Esophagus muscularis mucosa (tissue), 4 donors: ENCODE results near the gene MOB3B. TPM values are rescaled to one million over a fixed set of nuclear protein-coding genes. Genes with fewer than 3 reads are reported as not detected.
"Not testable (repeated sequence)": the region's sequence is repeated elsewhere in the genome, so short reads cannot be mapped to it uniquely, and the experiment has no call there.

ENCODE experiments used
- DNase-seq: peaks from one replicate; pipeline ENCODE4 v3.0.0-alpha.2; 2017; ENCODE audit errors: extremely low spot score
- H3K27ac ChIP-seq, 4 donors: fragments of 200-600 bp; sonication (generic); replicated peaks in 1 of 4; 1 replicate in 3 of 4; 2 replicates in 1 of 4; pipeline ENCODE4 v1.5.1; 2016 to 2019; ENCODE audit warnings: mild to moderate bottlenecking in 1 of 4
- H3K27me3 ChIP-seq, 4 donors: fragments of 200-600 bp; sonication (generic); one replicate each; pipeline versions ENCODE4 v1.5.1 to v1.6.0; 2016 to 2019
- H3K36me3 ChIP-seq, 4 donors: fragments of 200-600 bp; sonication (generic); one replicate each; pipeline ENCODE4 v1.5.1; 2016 to 2019
- H3K4me1 ChIP-seq, 4 donors: fragments of 200-600 bp; sonication (generic); one replicate each; pipeline ENCODE4 v1.5.1; 2016 to 2019
- H3K4me3 ChIP-seq, 4 donors: fragments of 200-600 bp; sonication (generic); 1 replicate in 2 of 4; 2 replicates in 2 of 4; pipeline ENCODE4 v1.5.1; 2016 to 2019; ENCODE audit warnings: mild to moderate bottlenecking in 4 of 4, moderate library complexity in 1 of 4
- H3K9me3 ChIP-seq, 4 donors: fragments of 200-600 bp; sonication (generic); 1 replicate in 3 of 4; 2 replicates in 1 of 4; pipeline ENCODE4 v1.5.1; 2016 to 2019
- CTCF ChIP-seq, 3 experiments: fragments of 200-600 bp in 2 of 3; fragments of 450-650 bp in 1 of 3; sonication (generic) in 2 of 3; IDR thresholded peaks; one replicate each; pipeline ENCODE4 v1.5.1; 2017 to 2019; ENCODE audit warnings: antibody characterized with exemption in 3 of 3, mild to moderate bottlenecking in 2 of 3, moderate library complexity in 1 of 3
- EP300 ChIP-seq: sonication (generic); formaldehyde crosslinking; IDR thresholded peaks from one replicate; pipeline ENCODE4 v1.6.1; 2017; ENCODE audit warnings: antibody characterized with exemption
- POLR2A ChIP-seq: fragments of 450-650 bp; IDR thresholded peaks from one replicate; pipeline ENCODE4 v1.6.1; 2017; ENCODE audit warnings: antibody characterized with exemption, moderate library complexity, mild to moderate bottlenecking, low read depth
- POLR2AphosphoS5 ChIP-seq, 2 donors: sonication (generic); formaldehyde crosslinking; IDR thresholded peaks; one replicate each; pipeline ENCODE4 v1.6.1; 2017; ENCODE audit warnings: antibody characterized with exemption in 2 of 2
- WGBS: methylation state at CpG from one replicate; pipeline ENCODE4 v1.1.5; 2018; 5-methylcytosine and 5-hydroxymethylcytosine counted together
- intact Hi-C: fragments of 100-400 bp; cut with DNase I; formaldehyde crosslinking; loops from one replicate; pipeline ENCODE4 v1.15.1; 2023
- total RNA-seq, 4 donors: library from RNA; depleted of rRNA; stranded (reverse); fragments of >200 nt; gene quantifications; one replicate each; pipeline versions ENCODE4 v1.1.0 to v1.2.1, GENCODE V29; 2016

The MOB3B gene
- total RNA-seq, 4 donors from 2014 or later, result 7.6 to 11.6 (median 9.5) TPM

- Histone ChIP-seq H3K4me1 (peaks cover 0 to 20% (median 0%) of the 10 kb centered on the region in 4 donors), H3K36me3 (peaks cover 4 to 10% (median 7%) of the 10 kb centered on the region in 4 donors), H3K9me3 (no peaks in the 10 kb centered on the region), H3K4me3 (no peak overlapping the region), H3K27ac (no peak overlapping the region), H3K27me3 (no peaks in the 10 kb centered on the region)
- TF ChIP-seq EP300 (no peak), POLR2A (no peak), POLR2AphosphoS5 (IDR thresholded peaks at IDR 0.05) (no peak), CTCF (IDR thresholded peaks at IDR 0.05) (no peak)
- intact Hi-C loops, result no loop called here
- DNase-seq, result no peak
Observed at GRCh38 chr9:27450752-27451151, 78.9 kb downstream of the MOB3B start.

GRCh38 chr9:27448356-27448755 is 81.3 kb downstream of the MOB3B start:
- H3K4me3 ChIP-seq, H3K27ac ChIP-seq, intact Hi-C loops, H3K36me3 ChIP-seq, H3K9me3 ChIP-seq, H3K27me3 ChIP-seq: not testable (repeated sequence)
- peaks cover 0 to 26% (median 0%) of the 10 kb centered on the region in 4 donors for H3K4me1 ChIP-seq
- DNase-seq, result peak; percentile 50
- 92% methylated on average over 3 of the region's 3 CpGs for WGBS

- H3K27ac ChIP-seq, result no peak overlapping the region
- 78% methylated on average over 5 of the region's 5 CpGs for WGBS
- no peak for DNase-seq
- H3K36me3 ChIP-seq, result no peaks in the 10 kb centered on the region
- H3K27me3 ChIP-seq, result no peaks in the 10 kb centered on the region
- peaks cover 0 to 26% (median 0%) of the 10 kb centered on the region in 4 donors for H3K4me1 ChIP-seq
- intact Hi-C loops, result no loop called here
- TF ChIP-seq POLR2A (no peak), CTCF (IDR thresholded peaks at IDR 0.05) (no peak), EP300 (no peak), POLR2AphosphoS5 (IDR thresholded peaks at IDR 0.05) (no peak)
- no peaks in the 10 kb centered on the region for H3K9me3 ChIP-seq
- H3K4me3 ChIP-seq, result no peak overlapping the region
Observed at GRCh38 chr9:27447031-27447683, 82.5 kb downstream of the MOB3B start.

- H3K27ac ChIP-seq, result no peak overlapping the region
- peaks cover 0 to 14% (median 0%) of the 10 kb centered on the region in 4 donors for H3K4me1 ChIP-seq
- H3K4me3 ChIP-seq, result no peak overlapping the region
- no peaks in the 10 kb centered on the region for H3K27me3 ChIP-seq
- H3K36me3 ChIP-seq, result no peaks in the 10 kb centered on the region
- no peaks in the 10 kb centered on the region for H3K9me3 ChIP-seq
- TF ChIP-seq POLR2A, result no peak
- TF ChIP-seq CTCF (IDR thresholded peaks at IDR 0.05), result no peak
- no peak for TF ChIP-seq POLR2AphosphoS5 (IDR thresholded peaks at IDR 0.05)
- TF ChIP-seq EP300, result no peak
- DNase-seq, result peak; percentile 55
- intact Hi-C loops, result no loop called here
- WGBS, result 59% methylated on average over 6 of the region's 6 CpGs
Observed at GRCh38 chr9:27445688-27446087, 83.9 kb downstream of the MOB3B start.

GRCh38 chr9:27445057-27445595 is 84.5 kb downstream of the MOB3B start:
- Histone ChIP-seq H3K4me1 (peaks cover 0 to 8% (median 0%) of the 10 kb centered on the region in 4 donors), H3K27me3 (no peaks in the 10 kb centered on the region), H3K27ac (no peak overlapping the region), H3K9me3 (no peaks in the 10 kb centered on the region), H3K4me3 (no peak overlapping the region), H3K36me3 (no peaks in the 10 kb centered on the region)
- no peak for DNase-seq
- TF ChIP-seq CTCF (IDR thresholded peaks at IDR 0.05) (no peak), POLR2A (no peak), POLR2AphosphoS5 (IDR thresholded peaks at IDR 0.05) (no peak), EP300 (no peak)
- intact Hi-C loops, result no loop called here
- 98% methylated on average over 5 of the region's 5 CpGs for WGBS
